ENCODE data around the gene TIGIT. TPM values are rescaled to one million over a fixed set of nuclear protein-coding genes. Genes with fewer than 3 reads are reported as not detected.

Gene TIGIT
- polyA plus RNA-seq, 4 donors, result 0.06 to 0.10 (median 0.08) TPM; not detected in 1

DNA sequence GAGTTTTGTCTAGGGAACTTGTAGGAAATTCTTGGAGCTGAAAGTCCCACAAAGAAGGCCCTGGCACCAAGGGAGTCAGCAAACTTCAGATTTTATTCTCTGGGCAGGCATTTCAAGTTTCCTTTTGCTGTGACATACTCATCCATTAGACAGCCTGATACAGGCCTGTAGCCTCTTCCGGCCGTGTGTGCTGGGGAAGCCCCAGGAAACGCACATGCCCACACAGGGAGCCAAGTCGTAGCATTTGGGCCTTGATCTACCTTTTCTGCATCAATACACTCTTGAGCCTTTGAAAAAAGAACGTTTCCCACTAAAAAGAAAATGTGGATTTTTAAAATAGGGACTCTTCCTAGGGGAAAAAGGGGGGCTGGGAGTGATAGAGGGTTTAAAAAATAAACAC, 15.0 kb downstream of the TIGIT start:
- no peak for DNase-seq (ENCODE audit: low read depth in 4 of 4, low spot score in 2 of 4)

DNA sequence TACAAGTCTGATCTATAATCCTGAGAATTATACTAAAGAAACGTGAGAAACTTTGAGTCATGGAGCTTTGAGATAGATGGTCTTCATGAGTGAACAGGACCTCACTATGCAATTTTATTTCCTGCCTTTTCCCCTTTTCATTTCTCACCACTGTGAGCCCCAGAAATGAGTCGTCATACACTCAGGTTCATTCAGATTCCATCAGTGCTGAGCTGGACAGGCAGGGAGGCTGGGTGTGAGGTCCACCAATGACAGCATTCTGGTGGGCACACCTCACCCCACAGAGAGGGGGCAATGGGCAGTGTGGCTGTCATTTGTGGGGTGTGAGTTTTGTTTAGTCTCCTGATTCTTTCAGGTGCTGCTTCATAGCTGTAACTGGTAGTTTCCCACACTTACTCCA, 16.9 kb downstream of the TIGIT start:
- DNase-seq (ENCODE audit: low read depth in 4 of 4, low spot score in 2 of 4), result no peak

DNA sequence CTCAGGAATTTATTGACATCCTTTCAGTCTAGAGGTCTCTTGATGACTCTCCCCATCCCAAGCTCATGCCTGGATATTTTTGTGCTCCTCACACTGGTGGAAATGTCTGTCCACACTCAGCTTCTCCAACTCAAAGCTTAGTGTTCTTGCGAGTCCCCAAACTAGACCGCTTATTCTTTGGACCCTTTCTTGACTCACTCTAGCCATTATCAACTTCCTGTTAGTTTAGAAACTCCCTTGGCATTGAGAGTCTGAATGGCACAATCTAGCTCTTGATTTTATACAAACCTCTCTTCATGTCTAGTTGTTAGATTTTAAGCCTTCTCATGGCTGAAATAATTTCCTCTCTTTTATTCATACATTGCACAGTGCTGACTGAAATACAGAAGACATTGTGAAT, 19.6 kb downstream of the TIGIT start:
- no peak for DNase-seq (ENCODE audit: low read depth in 4 of 4, low spot score in 2 of 4)

DNA sequence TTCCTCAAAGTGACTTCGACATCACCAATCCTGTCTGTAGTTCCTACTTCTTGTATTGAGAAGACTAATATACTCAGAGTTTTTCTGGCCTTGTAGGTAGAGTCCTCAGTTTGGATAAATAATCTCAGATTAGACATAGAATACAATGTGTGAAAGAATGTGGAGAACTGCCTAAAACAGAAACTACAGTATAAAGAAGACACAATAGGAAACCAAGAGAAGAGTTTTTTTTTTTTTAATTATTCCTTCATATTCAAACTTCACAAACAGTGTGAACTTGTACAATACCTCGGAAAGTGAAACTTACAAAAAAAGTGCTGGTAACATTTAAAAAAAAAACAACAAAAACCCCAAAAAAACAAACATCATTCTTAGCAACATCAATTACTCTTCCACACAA, 20.5 kb downstream of the TIGIT start:
- no peak for DNase-seq (ENCODE audit: low read depth in 4 of 4, low spot score in 2 of 4)

DNA sequence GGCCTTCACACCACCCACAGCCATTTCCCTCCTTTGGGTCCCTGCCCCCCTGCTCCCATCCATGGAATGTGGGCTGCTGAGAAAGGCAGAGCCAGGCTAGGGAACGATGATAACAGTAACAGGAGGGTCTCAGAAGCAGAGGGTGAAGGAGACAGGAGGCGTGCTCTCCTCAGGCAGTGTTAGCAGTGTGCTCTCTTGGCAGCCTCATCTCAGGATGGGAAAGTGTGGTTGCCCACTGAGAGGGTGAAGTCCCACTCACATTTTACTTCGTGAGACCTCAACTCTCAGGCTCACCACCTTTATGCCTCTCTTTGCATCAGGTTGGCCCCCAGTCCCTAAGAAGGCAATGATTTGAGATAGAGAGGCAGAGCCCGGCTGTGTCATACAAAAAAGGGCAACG, 24.5 kb downstream of the TIGIT start:
- DNase-seq (ENCODE audit: low read depth in 4 of 4, low spot score in 2 of 4), result no peak

GRCh38 chr3:114319453-114319852, 25.6 kb downstream of the TIGIT start:
- no peak for DNase-seq (ENCODE audit: low read depth in 4 of 4, low spot score in 2 of 4)

DNA sequence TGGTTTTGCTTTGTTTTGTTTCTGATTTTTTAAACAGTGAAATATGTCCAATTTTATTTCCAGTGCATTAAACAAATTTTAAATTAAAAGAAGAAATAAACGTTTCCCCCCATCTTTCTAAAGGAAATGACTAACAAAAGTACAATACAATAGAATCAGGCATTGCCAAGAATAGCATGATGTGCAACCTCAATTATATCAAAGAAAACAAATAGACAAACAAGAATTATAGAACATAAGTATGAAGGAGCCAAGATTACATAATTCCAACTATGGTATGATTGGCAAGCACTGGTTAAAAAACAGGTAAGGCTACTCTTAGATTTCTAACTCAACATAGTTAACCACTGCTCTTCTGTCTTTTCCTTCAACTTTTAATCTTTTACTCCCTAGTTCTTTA, 26.4 kb downstream of the TIGIT start:
- no peak for DNase-seq (ENCODE audit: low read depth in 4 of 4, low spot score in 2 of 4)

DNA sequence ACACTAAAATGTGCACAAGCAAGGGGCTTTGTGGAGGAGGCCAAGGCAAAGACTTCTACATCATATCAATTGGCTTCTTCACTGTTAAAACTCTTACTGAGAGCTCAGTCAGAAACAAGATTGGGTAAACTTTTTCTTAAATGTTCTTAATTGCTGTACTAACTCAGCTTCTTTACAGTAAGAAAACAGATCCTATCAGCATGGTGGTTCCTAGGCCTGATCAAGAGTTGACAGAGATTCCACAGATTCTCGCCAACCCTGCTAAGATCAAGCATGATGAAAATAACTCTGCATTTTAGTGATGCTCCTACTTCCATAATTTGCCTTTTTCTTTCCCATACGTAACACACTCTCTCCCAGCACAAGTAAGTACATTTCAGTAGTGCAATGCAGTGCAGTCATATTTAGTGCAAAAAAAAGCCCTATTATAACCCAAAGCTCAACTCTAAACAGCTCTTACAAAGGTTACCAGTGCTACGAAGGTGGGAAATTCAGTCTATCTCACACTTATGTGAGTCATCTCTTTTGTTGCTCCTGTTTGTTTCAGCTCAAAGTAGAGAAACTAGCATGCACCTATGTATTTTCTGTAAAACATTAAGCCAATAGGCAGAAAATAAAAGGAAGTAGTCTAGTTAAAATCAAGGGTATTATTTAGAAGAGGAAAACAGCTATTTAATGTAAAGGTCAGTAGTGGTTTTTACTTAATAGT, 29.9 kb downstream of the TIGIT start:
- no peak for DNase-seq (ENCODE audit: low read depth in 4 of 4, low spot score in 2 of 4)

DNA sequence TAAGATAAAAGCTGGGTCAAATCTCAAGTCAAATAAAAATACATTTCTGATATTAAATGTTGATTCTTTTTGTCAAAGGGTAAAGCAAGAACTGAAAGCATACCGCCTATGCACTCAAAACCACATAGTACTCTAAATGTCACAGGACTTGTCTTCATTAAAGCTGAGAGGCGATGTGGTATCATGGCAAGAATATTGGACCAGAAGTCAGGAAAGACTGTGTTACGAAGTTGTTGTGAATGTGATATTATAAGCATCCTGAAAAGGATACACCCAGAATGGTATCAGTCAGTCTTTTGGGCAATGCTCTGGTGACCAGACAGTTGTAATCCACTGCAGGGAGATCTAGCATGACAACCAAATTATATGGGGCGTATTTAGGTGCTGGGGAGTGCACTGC, 33.8 kb downstream of the TIGIT start:
- DNase-seq (ENCODE audit: low read depth in 4 of 4, low spot score in 2 of 4), result no peak

GRCh38 chr3:114328345-114328744, 34.5 kb downstream of the TIGIT start:
- DNase-seq (ENCODE audit: low read depth in 4 of 4, low spot score in 2 of 4), result no peak

GRCh38 chr3:114329823-114330222, 36.0 kb downstream of the TIGIT start:
- no peak for DNase-seq (ENCODE audit: low read depth in 4 of 4, low spot score in 2 of 4)

DNA sequence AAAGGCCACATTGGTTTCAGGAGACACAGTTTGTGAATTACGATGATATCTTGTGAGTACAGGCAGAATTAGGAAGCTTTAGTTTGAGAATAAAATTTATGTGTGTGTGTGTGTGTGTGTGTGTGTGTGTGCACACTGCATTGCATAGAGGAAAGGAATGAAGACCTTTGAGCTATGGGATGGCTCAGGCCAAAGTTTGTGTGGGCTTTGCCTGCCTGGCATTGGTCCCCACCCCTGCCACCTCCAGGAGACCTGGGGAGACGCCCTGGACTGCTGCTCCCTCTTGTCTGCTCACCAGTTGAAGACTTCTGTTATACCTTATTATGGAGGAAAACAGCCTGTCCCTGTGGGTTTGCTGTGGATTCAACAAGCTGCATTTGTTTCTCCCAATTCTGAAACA, 37.2 kb downstream of the TIGIT start:
- no peak for DNase-seq (ENCODE audit: low read depth in 4 of 4, low spot score in 2 of 4)

DNA sequence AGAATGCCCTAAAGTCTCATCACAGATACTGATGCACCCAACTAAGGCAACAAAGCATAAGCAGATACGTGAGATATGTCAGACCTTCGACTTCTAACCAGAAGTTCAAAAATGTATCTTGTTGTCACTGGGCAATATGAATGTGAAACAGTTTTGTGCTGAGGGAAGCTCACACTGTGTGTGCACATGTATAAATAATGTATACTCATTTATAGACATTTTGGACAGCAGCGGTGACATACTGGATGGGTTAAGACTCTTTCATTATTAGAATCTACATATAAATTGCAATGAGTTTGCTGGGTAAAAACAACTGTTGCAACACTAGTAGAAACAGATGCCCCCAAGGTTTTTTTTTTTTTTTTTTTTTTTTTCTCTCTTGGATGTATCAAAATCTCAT, 37.9 kb downstream of the TIGIT start:
- DNase-seq (ENCODE audit: low read depth in 4 of 4, low spot score in 2 of 4), result no peak

- DNase-seq (ENCODE audit: low read depth in 4 of 4, low spot score in 2 of 4), result no peak
Measured at GRCh38 chr3:114332342-114333179, 38.7 kb downstream of the TIGIT start.

DNA sequence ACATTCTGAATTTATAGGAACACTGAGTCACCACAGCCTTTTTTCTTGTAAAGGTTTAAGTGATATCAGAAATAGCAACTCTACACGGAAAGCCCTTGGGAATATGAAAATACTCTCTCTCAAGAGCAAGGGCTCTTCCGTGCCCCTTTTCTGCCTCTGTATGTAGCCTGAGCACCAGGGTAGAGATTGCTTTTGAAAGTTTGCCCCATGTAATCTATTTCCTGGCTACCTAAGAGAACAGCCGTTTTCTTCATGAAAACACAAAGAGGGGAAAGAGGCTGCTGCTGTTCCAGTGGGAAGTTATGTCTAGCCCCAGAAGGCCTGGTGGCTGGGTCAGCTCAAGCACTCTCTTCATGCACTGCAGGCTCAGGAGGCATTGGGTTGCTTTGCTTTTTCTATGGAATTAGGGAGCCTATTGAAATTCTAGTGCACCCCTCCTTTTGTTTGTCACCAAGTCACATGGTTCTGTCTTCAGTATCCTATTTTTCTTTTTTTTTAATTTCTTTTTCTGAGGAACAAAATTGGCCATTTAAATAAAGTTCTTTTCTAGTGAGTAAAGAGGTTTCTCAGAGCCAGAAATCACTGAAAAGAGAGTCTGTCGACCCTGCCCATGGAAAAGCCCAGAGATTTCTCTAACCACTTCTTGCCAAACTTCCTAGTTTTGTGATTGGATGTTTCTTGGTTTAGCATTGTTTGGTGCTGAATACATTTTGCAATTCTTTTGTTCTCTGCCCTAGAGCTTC, 39.5 kb downstream of the TIGIT start:
- DNase-seq (ENCODE audit: low read depth in 4 of 4, low spot score in 2 of 4), result no peak

GRCh38 chr3:114333923-114334240, 40.1 kb downstream of the TIGIT start:
- DNase-seq (ENCODE audit: low read depth in 4 of 4, low spot score in 2 of 4), result no peak

DNA sequence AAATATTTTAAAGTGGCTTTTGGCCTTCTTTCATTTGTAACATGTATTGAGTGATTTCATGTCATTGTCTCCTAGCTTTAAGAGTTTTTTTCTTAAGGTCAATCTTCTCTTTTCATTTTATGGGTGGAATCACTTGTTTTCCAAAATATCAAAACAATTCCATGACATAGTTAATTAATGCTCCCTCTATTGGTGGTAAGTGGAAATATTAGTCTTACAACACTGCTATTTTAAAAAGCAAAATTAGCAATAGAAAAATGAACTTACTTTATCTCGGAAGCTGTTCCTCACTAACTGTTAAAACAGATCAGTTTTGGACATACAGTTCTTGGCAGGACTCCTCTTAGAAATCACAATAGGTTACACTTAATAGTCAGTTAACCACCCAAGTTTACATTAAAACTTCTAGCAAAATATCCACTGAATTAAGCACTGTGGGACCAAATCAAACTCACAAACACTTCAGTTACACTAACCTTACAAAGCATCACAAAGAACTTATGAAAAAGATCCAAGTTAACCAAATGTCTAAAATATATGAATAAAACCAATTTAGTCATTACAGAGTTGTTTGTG, 42.4 kb downstream of the TIGIT start:
- no peak for DNase-seq (ENCODE audit: low read depth in 4 of 4, low spot score in 2 of 4)

GRCh38 chr3:114336857-114337256, 43.0 kb downstream of the TIGIT start:
- DNase-seq (ENCODE audit: low read depth in 4 of 4, low spot score in 2 of 4), result no peak

DNA sequence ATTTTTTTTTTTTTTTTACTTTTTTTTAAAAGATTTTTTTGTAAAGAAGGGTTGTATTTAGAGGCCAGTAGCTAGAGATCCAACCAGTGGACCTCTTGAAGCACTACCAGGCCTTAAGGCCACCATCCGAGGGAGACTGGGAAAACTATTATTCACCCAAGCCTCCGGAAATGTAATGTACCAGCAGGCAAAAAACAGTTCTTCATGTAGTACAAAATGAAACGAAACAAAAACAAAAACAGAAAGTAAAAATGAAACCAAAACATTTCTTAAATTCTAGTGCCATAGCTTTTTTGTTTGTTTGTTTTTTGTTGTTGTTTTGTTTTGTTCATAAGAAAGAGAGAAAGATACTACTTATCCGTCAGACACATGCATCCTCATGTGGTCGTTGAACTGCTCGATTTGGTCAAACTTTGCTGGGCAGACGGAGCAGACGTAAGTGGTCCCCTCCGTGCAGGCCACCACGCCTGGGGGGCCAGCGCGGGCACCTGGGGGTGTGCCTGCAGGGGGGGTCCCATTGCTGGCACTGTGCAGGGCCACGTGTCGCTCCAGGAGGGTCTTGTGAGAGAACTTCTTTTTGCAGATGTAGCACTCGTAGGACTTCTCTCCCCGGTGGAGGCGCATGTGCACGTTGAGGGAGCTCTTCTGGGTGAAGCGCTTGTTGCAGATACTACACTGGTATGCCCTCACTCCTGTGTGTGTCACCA, 45.0 kb downstream of the TIGIT start:
- DNase-seq (ENCODE audit: low read depth in 4 of 4, low spot score in 2 of 4), result no peak

DNA sequence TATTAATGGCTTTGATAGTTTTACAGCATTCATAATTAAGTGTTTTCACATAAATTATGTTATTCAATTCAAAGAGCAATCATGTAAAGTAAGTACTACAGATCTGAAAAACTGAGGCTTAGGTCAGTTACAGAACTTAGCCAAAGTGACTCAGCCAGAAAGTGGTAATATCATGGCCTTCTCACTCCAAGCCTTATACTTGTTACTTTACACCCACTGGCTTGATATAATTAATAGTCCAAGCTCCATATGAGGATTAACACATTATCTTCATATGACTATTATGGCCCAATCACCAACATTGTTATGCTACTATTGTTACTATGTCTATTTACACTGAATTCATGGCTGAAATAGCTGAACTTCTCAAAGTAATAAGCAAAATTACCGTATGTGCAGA, 50.7 kb downstream of the TIGIT start:
- DNase-seq (ENCODE audit: low read depth in 4 of 4, low spot score in 2 of 4), result no peak

DNA sequence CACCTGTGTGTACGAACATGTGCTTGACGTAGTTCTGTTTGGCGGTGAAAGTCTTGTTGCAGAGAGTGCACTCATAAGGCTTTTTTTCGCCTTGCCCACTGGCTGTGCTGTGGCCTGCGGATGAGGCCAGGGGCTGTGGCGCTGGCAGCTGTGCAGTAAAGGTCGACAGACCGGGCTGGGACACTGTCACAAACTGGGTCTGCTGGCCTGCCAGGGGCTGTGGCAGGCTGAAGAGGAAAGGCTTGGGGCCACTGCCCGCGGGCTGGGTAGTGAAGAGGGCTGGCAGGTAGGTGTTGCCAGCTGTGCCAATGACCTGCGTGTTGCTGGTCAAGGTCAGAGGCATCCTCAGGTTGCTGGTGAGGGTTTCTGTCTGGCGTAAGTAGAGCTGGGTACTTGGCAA, 56.4 kb downstream of the TIGIT start:
- no peak for DNase-seq (ENCODE audit: low read depth in 4 of 4, low spot score in 2 of 4)
